H1 (cell line): ENCODE measurements around the gene OR51I2.

ENCODE experiments used
- CHD2 ChIP-seq: IDR thresholded peaks from 2 replicates; pipeline ENCODE4 v1.6.1; 2012; ENCODE audit warnings: low read length, improper control_type of control experiment
- CTCF ChIP-seq, 3 experiments: IDR thresholded peaks; 1 replicate in 2 of 3; 2 replicates in 1 of 3; pipeline versions ENCODE4 v1.5.1 to v1.6.1; 2011; ENCODE audit warnings: low read length in 3 of 3, mild to moderate bottlenecking in 3 of 3, inconsistent platforms in 2 of 3, low read depth in 1 of 3, moderate library complexity in 1 of 3; ENCODE audit not compliant: insufficient read depth in 1 of 3; ENCODE audit errors: control extremely low read depth in 1 of 3
- JUND ChIP-seq: IDR thresholded peaks from 2 replicates; pipeline ENCODE4 v1.6.1; 2011; ENCODE audit warnings: mild to moderate bottlenecking, improper control_type of control experiment, low read length
- TBP ChIP-seq: IDR thresholded peaks from 2 replicates; pipeline ENCODE4 v1.6.1; 2011; ENCODE audit warnings: low read depth, low read length, improper control_type of control experiment
- TCF12 ChIP-seq: IDR thresholded peaks from 2 replicates; pipeline ENCODE4 v1.6.1; 2011; ENCODE audit warnings: low read depth, mild to moderate bottlenecking, low read length
- YY1 ChIP-seq: IDR thresholded peaks from 2 replicates; pipeline ENCODE4 v1.6.1; 2011; ENCODE audit warnings: low read depth, mild to moderate bottlenecking, low read length

GRCh38 chr11:5488385-5488784 lies 39.3 kb downstream of the OR51I2 start, which contains the start of gene OR52D1:
- TF ChIP-seq JUND (no peak), CTCF (IDR thresholded peaks at IDR 0.05; ENCODE audit: control extremely low read depth in 1 of 3, insufficient read depth in 1 of 3, low read depth in 1 of 3, low read length in 3 of 3) (no peak), TCF12 (no peak), TBP (no peak), CHD2 (no peak), YY1 (no peak)
